Measurements from ENCODE around the gene PHLDB2. TPM values are rescaled to one million over a fixed set of nuclear protein-coding genes. Genes with fewer than 3 reads are reported as not detected.

PHLDB2 gene
- total and polyA plus RNA-seq, 2 of the 4 experiments (the other 2 are of a cell fraction): 10.6 to 28.7 TPM

DNA sequence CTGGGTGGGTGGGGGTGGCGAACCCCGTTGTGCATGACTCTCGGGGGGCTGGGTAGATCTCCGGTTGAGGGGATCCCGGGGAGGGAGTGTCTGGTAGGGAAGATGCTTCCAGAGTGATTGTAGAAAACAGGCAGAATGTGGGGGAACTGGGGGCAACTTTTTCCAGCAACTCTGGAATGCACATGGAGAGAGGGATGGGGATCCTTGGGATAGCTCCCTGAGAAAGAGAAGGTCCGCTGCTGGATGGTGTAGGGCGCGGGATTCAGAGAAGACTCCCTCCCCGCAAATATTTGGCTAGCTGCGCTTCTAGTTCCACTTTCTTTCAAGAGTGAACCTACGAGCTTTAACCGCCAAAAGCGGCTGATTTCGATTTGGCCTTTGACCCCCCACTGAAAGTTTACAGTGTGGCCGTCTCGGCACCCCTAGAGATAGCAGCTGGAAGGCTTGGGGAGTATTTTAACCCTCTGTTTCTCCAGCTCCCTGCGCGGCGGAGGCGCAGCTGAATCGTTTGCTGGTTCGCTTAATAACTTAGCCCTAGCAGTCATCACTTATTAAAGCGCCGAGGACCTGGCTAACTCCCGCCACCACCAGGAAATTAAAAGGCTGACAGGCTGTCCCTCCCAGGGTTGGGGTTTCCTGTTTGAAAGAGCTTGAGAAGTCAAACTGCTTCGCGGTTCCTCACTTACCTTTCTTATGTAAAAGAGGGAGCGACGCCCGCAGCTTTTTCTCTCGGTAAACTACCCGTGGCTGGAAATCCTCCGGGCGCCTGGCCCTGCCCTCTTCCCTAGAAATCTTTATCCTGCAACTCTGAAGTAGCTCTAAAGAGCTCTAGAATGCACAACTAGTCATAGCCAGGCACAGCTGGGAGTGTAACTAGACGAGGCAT is 1.2 kb downstream of the PHLDB2 start:
- Histone ChIP-seq H2BK5ac (ENCODE audit: low read depth, low read length, poor library complexity, severe bottlenecking) (peak overlapping the region; percentile 77), H3K9ac (ENCODE audit: low read depth, low read length) (peak overlapping the region; percentile 83), H3K18ac (ENCODE audit: low read depth, low read length) (peak overlapping the region; percentile 57), H3K4me2 (ENCODE audit: low read depth, low read length) (peak overlapping the region; percentile 57), H3K4me1 (ENCODE audit: control insufficient read depth, insufficient read depth, low read length) (peaks cover under 1% of the 10 kb centered on the region; the same call in 1 of the 2 replicates), H2BK20ac (ENCODE audit: low read depth, low read length) (peak overlapping the region; percentile 59; the same call in 1 of the 2 replicates), H3K4ac (ENCODE audit: low read depth, low read length) (peak overlapping the region; percentile 68), H4K5ac (ENCODE audit: low read depth, low read length) (peak overlapping the region; percentile 19), H2AK9ac (replicated peaks; ENCODE audit: low read depth, low read length, poor library complexity) (peak overlapping the region; percentile 89), H3K9me3 (ENCODE audit: control insufficient read depth, insufficient read depth, low read length) (no peaks in the 10 kb centered on the region), H3K23ac (ENCODE audit: low read depth, low read length) (peak overlapping the region; percentile 95), H4K20me1 (ENCODE audit: insufficient read depth, low read length) (no peaks in the 10 kb centered on the region), H3K36me3 (ENCODE audit: control insufficient read depth, insufficient read depth, low read length) (no peaks in the 10 kb centered on the region), H3K79me1 (ENCODE audit: low read depth in 1 of 2, low read length in 2 of 2) (peaks cover 4 to 16% of the 10 kb centered on the region in 2 experiments; a peak in 3 of 4 replicates), H2BK120ac (ENCODE audit: low read depth, low read length) (peak overlapping the region; percentile 80), H3K14ac (replicated peaks; ENCODE audit: low read depth, low read length) (peak overlapping the region; percentile 74), H4K8ac (ENCODE audit: low read depth in 2 of 2, low read length in 2 of 2) (peak overlapping the region; percentile 12 to 42), H3K4me3 (ENCODE audit: insufficient read depth, low read depth, low read length) (peak overlapping the region; percentile 77), H2AFZ (replicated peaks; ENCODE audit: low read length, poor library complexity) (peak overlapping the region; percentile 91), H2BK15ac (ENCODE audit: low read depth, low read length) (peak overlapping the region; percentile 59; the same call in 2 of the 3 replicates), H3K27ac (ENCODE audit: insufficient read depth, low read length) (peak overlapping the region; percentile 95), H3K9me1 (ENCODE audit: insufficient read depth, low read length) (0 out of 2 replicates have a peak, but pooled peaks cover 4% of the 10 kb centered on the region), H4K91ac (ENCODE audit: insufficient read depth, low read depth, low read length) (peak overlapping the region; percentile 55), H2AK5ac (ENCODE audit: low read depth, low read length) (no peak overlapping the region), H3K56ac (ENCODE audit: extremely low read depth, insufficient read depth, low read length) (peak overlapping the region; percentile 86), H3K27me3 (ENCODE audit: control insufficient read depth, insufficient read depth, low read length) (no peaks in the 10 kb centered on the region)
- ChIA-PET CTCF (interaction anchor here (0.6 to 4.0 kb wide), 16 partner anchors 9 to 144 kb away, joined by 3 to 45 read pairs (median 4); no protein-coding TSS in a partner anchor), POLR2A (ENCODE audit: unreplicated experiment) (interaction anchor here (0.6 kb wide), 1 partner anchor 147 kb away, joined by 4 read pairs; no protein-coding TSS in a partner anchor)
- ATAC-seq (ENCODE audit: low read depth): peak; percentile 62
- BruUV-seq (replicated peaks): no TSS peak
- in situ Hi-C loops (cut with MboI; ENCODE audit: low sequenced_read_pairs): loop anchor here (5.0 to 25.0 kb wide), 2 partner anchors 143 to 273 kb away; partner anchors contain the start of gene ZBED2
- intact Hi-C loops (cut with micrococcal nuclease): loop anchor here (1.0 to 5.0 kb wide), 6 partner anchors 57 to 283 kb away; no protein-coding TSS in a partner anchor
- dilution Hi-C loops (cut with HindIII; ENCODE audit: low sequenced_read_pairs, unreplicated experiment): no loop called here
- TF ChIP-seq POLR2A (IDR thresholded peaks at IDR 0.05; ENCODE audit: low read depth, low read length) (peak; percentile 58; the same call in 1 of the 2 replicates), RAD21 (IDR thresholded peaks at IDR 0.05; ENCODE audit: low read length) (peak; percentile 69), SMC3 (IDR thresholded peaks at IDR 0.05; ENCODE audit: low read depth, low read length) (peak; percentile 77), MAZ (IDR thresholded peaks at IDR 0.05; ENCODE audit: borderline replicate concordance, low read depth, low read length) (no peak)
- TF ChIP-seq, protein P1, sequence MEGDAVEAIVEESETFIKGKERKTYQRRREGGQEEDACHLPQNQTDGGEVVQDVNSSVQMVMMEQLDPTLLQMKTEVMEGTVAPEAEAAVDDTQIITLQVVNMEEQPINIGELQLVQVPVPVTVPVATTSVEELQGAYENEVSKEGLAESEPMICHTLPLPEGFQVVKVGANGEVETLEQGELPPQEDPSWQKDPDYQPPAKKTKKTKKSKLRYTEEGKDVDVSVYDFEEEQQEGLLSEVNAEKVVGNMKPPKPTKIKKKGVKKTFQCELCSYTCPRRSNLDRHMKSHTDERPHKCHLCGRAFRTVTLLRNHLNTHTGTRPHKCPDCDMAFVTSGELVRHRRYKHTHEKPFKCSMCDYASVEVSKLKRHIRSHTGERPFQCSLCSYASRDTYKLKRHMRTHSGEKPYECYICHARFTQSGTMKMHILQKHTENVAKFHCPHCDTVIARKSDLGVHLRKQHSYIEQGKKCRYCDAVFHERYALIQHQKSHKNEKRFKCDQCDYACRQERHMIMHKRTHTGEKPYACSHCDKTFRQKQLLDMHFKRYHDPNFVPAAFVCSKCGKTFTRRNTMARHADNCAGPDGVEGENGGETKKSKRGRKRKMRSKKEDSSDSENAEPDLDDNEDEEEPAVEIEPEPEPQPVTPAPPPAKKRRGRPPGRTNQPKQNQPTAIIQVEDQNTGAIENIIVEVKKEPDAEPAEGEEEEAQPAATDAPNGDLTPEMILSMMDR (conservative IDR thresholded peaks at IDR 0.05; ENCODE audit: low read depth, low read length): peak; percentile 57
- peak; percentile 87 for DNase-seq
- 3% methylated on average over 5 of the region's 35 CpGs; no CpG with 5 or more reads in 1 of the 2 experiments for WGBS, 2 experiments (ENCODE audit: extremely low coverage in 2 of 2, insufficient read length in 1 of 2)

Measured in IMR-90 (cell line).